Loucy (cell line): ENCODE results near the gene PI16.

Experiments
- CTCF ChIP-seq: fragments of 200-600 bp; sonication (generic); conservative IDR thresholded peaks from 2 replicates; pipeline ENCODE4 v1.5.1; 2014; ENCODE audit warnings: mild to moderate bottlenecking, antibody characterized with exemption, low read length
- EZH2phosphoT487 ChIP-seq: fragments of 200-600 bp; IDR thresholded peaks from 2 replicates; pipeline ENCODE4 v1.6.1; 2018; ENCODE audit warnings: antibody characterized with exemption, mild to moderate bottlenecking, moderate library complexity, borderline replicate concordance

DNA sequence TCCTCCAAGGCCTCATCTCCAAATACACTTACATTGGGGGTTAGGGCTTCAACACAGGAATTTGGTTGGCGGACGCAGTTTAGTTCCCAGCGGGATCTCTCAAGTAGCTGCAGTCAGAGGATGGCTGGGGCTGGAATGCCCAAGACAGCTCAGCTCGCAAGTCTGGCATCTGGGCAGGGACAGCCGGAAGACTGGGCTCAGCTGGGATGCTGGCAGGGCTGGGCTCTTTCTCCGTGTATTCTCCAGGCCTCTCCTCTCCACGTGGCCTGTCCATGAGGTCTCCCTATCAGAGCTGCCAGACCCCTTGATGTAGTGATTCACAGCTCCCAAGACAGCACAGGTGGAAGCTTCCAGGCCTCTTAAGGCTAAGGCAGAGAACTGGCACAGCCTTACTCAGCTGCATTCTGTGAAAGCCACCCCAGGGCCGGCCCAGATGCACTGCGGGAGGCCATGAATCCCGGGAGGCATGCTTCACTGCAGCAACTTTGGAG is 55.9 kb downstream of the PI16 start:
- TF ChIP-seq CTCF (no peak), EZH2phosphoT487 (no peak)
